ENCODE data around the gene ARHGAP26.

Gene ARHGAP26

GRCh38 chr5:142859037-142859436 lies 88.9 kb downstream of the ARHGAP26 start:
- no peak for DNase-seq (ENCODE audit: extremely low read depth, low read depth)

GRCh38 chr5:142860270-142860669 lies 90.1 kb downstream of the ARHGAP26 start:
- no peak for TF ChIP-seq CTCF (IDR thresholded peaks at IDR 0.05; ENCODE audit: low read depth, low read length, missing control alignments)
- no peak for DNase-seq (ENCODE audit: extremely low read depth, low read depth)
- H3K4me3 ChIP-seq (replicated peaks; ENCODE audit: low read depth, low read length), result no peak overlapping the region

More at GRCh38 chr5:142859037-142859436, 88.9 kb downstream of the ARHGAP26 start:
- no peak for TF ChIP-seq CTCF (IDR thresholded peaks at IDR 0.05; ENCODE audit: low read depth, low read length, missing control alignments)
- H3K4me3 ChIP-seq (replicated peaks; ENCODE audit: low read depth, low read length), result no peak overlapping the region

- no peak for DNase-seq (ENCODE audit: extremely low read depth, low read depth)
- no peak for TF ChIP-seq CTCF (IDR thresholded peaks at IDR 0.05; ENCODE audit: low read depth, low read length, missing control alignments)
- no peak overlapping the region for H3K4me3 ChIP-seq (replicated peaks; ENCODE audit: low read depth, low read length)
Measured at GRCh38 chr5:142861011-142861410, 90.8 kb downstream of the ARHGAP26 start.

- DNase-seq (ENCODE audit: extremely low read depth, low read depth), result no peak
- TF ChIP-seq CTCF (IDR thresholded peaks at IDR 0.05; ENCODE audit: low read depth, low read length, missing control alignments), result no peak
- no peak overlapping the region for H3K4me3 ChIP-seq (replicated peaks; ENCODE audit: low read depth, low read length)
Measured at GRCh38 chr5:142862594-142862993, 92.4 kb downstream of the ARHGAP26 start.

- DNase-seq (ENCODE audit: extremely low read depth, low read depth), result no peak
- H3K4me3 ChIP-seq (replicated peaks; ENCODE audit: low read depth, low read length), result no peak overlapping the region
- TF ChIP-seq CTCF (IDR thresholded peaks at IDR 0.05; ENCODE audit: low read depth, low read length, missing control alignments), result no peak
Measured at GRCh38 chr5:142863856-142864255, 93.7 kb downstream of the ARHGAP26 start.

- no peak overlapping the region for H3K4me3 ChIP-seq (replicated peaks; ENCODE audit: low read depth, low read length)
- TF ChIP-seq CTCF (IDR thresholded peaks at IDR 0.05; ENCODE audit: low read depth, low read length, missing control alignments), result no peak
- no peak for DNase-seq (ENCODE audit: extremely low read depth, low read depth)
Measured at GRCh38 chr5:142864290-142865260, 94.4 kb downstream of the ARHGAP26 start.

Measured in HFF-Myc (cell line).